Caco-2 (cell line): ENCODE data around the gene KIF5B. TPM values are rescaled to one million over a fixed set of nuclear protein-coding genes. Genes with fewer than 3 reads are reported as not detected.
"Not testable (repeated sequence)": the region's sequence is repeated elsewhere in the genome, so short reads cannot be mapped to it uniquely, and the experiment has no call there.

Experiments used
- BruUV-seq: library from RNA; stranded (reverse); fragments of 400-500 nt; replicated peaks from 2 replicates; lab custom pipeline; 2021; lab: Mats Ljungman, UMichigan
- CTCF ChIA-PET: fragments of 300-600 bp; sonication (Branson Sonifier 250); formaldehyde crosslinking; loops from one replicate; lab custom pipeline; 2022; ENCODE audit warnings: antibody characterized with exemption; lab: Charles Lee
- POLR2A ChIA-PET: fragments of 300-600 bp; sonication (Branson Sonifier 250); formaldehyde crosslinking; loops from one replicate; lab custom pipeline; 2022; ENCODE audit warnings: antibody characterized with exemption; lab: Charles Lee
- DNase-seq, 2 experiments: peaks; one replicate each; pipeline versions ENCODE4 v3.0.0 to v3.0.0-alpha.2; 2020 to 2022
- H3K27me3 ChIP-seq: replicated peaks from 2 replicates; pipeline ENCODE4 v1.6.0; 2011; ENCODE audit warnings: low read length; ENCODE audit not compliant: control insufficient read depth, insufficient read depth
- H3K36me3 ChIP-seq: 2 replicates; pipeline ENCODE4 v1.5.1; 2011; ENCODE audit warnings: low read length; ENCODE audit not compliant: control insufficient read depth, insufficient read depth
- H3K4me1 ChIP-seq: fragments of 250-450 bp; sonication (Bioruptor Pico); 2 replicates; pipeline ENCODE4 v1.5.1; 2020; ENCODE audit warnings: mild to moderate bottlenecking
- H3K4me3 ChIP-seq: 2 replicates; pipeline ENCODE4 v1.5.1; 2011; ENCODE audit warnings: low read depth, mild to moderate bottlenecking, control low read depth, low read length
- H3K9me3 ChIP-seq: fragments of 250-450 bp; sonication (Bioruptor Pico); 2 replicates; pipeline ENCODE4 v1.5.1; 2020; ENCODE audit warnings: mild to moderate bottlenecking, moderate library complexity
- H3K27ac Mint-ChIP-seq: one replicate; pipeline ENCODE4 v1.8.0; 2022; ENCODE audit warnings: mixed read lengths; ENCODE audit not compliant: unreplicated experiment
- H3K27me3 Mint-ChIP-seq: one replicate; pipeline ENCODE4 v1.8.0; 2022; ENCODE audit warnings: mixed read lengths; ENCODE audit not compliant: insufficient read depth, unreplicated experiment
- H3K36me3 Mint-ChIP-seq: one replicate; pipeline ENCODE4 v1.8.0; 2022; ENCODE audit warnings: mild to moderate bottlenecking, mixed read lengths; ENCODE audit not compliant: insufficient read depth, unreplicated experiment
- H3K4me1 Mint-ChIP-seq: one replicate; pipeline ENCODE4 v1.8.0; 2022; ENCODE audit warnings: low read depth, mixed read lengths; ENCODE audit not compliant: unreplicated experiment
- H3K4me3 Mint-ChIP-seq: one replicate; pipeline ENCODE4 v1.8.0; 2022; ENCODE audit warnings: mild to moderate bottlenecking, moderate library complexity, mixed read lengths; ENCODE audit not compliant: unreplicated experiment
- H3K9me3 Mint-ChIP-seq: one replicate; pipeline ENCODE4 v1.8.0; 2022; ENCODE audit warnings: mixed read lengths; ENCODE audit not compliant: unreplicated experiment
- CTCF ChIP-seq, 2 experiments: fragments of 200-600 bp in 1 of 2; IDR thresholded peaks; 1 replicate in 1 of 2; 2 replicates in 1 of 2; pipeline versions ENCODE4 v1.5.1 to v1.8.0; 2011 to 2022; ENCODE audit warnings: antibody characterized with exemption in 1 of 2, control low read depth in 1 of 2, inconsistent platforms in 1 of 2, low read depth in 1 of 2, low read length in 1 of 2, mild to moderate bottlenecking in 1 of 2, moderate library complexity in 1 of 2; ENCODE audit not compliant: insufficient read depth in 1 of 2, severe bottlenecking in 1 of 2, unreplicated experiment in 1 of 2
- intact Hi-C: fragments of 100-400 bp; cut with micrococcal nuclease; formaldehyde crosslinking; loops from one replicate; pipeline ENCODE4 v1.10.0; 2022; ENCODE audit not compliant: unreplicated experiment
- total RNA-seq: library from RNA; stranded (reverse); gene quantifications from 2 replicates; pipeline ENCODE4 v1.2.3, GENCODE V29; 2022

Gene KIF5B
- total RNA-seq, 1 experiment from 2014 or later, result 183 TPM

- H3K36me3 ChIP-seq, result no peaks in the 10 kb centered on the region
- POLR2A ChIA-PET, result no interaction called here
- TF ChIP-seq CTCF (IDR thresholded peaks at IDR 0.05; ENCODE audit: insufficient read depth in 1 of 2, low read depth in 1 of 2, low read length in 1 of 2, severe bottlenecking in 1 of 2, unreplicated experiment in 1 of 2), result no peak
- H3K9me3 Mint-ChIP-seq, result no peaks in the 10 kb centered on the region
- H3K36me3 Mint-ChIP-seq, result no peaks in the 10 kb centered on the region
- H3K4me1 ChIP-seq, result peaks cover 12% of the 10 kb centered on the region
- H3K27me3 Mint-ChIP-seq, result no peaks in the 10 kb centered on the region
- intact Hi-C loops, result no loop called here
- H3K4me1 Mint-ChIP-seq, result peaks cover 14% of the 10 kb centered on the region
- no peak overlapping the region for H3K4me3 Mint-ChIP-seq
- H3K4me3 ChIP-seq, result no peak overlapping the region
- no TSS peak for BruUV-seq
- no peak for DNase-seq
- no peaks in the 10 kb centered on the region for H3K27me3 ChIP-seq
- no peak overlapping the region for H3K27ac Mint-ChIP-seq
- H3K9me3 ChIP-seq, result no peaks in the 10 kb centered on the region
- CTCF ChIA-PET, result no interaction called here
These were observed 12.3 kb upstream of the KIF5B start for GRCh38 chr10:32068569-32068968.

GRCh38 chr10:32067931-32068330 is 11.7 kb upstream of the KIF5B start:
- intact Hi-C loops, POLR2A ChIA-PET, H3K9me3 Mint-ChIP-seq, H3K36me3 ChIP-seq, H3K27me3 Mint-ChIP-seq, H3K27ac Mint-ChIP-seq, H3K4me3 ChIP-seq, H3K36me3 Mint-ChIP-seq, H3K4me3 Mint-ChIP-seq, DNase-seq, CTCF ChIA-PET, BruUV-seq, H3K27me3 ChIP-seq, H3K9me3 ChIP-seq: not testable (repeated sequence)
- peaks cover 14% of the 10 kb centered on the region for H3K4me1 Mint-ChIP-seq
- peaks cover 12% of the 10 kb centered on the region for H3K4me1 ChIP-seq

- POLR2A ChIA-PET, result interaction anchor here (0.6 kb wide), 1 partner anchor 63 kb away, joined by 3 read pairs; no protein-coding TSS in a partner anchor
- BruUV-seq, result no TSS peak
- H3K36me3 ChIP-seq, result no peaks in the 10 kb centered on the region
- H3K4me3 ChIP-seq, result no peak overlapping the region
- CTCF ChIA-PET, result interaction anchor here (0.7 kb wide), 1 partner anchor 239 kb away, joined by 3 read pairs; no protein-coding TSS in a partner anchor
- TF ChIP-seq CTCF (IDR thresholded peaks at IDR 0.05; ENCODE audit: insufficient read depth in 1 of 2, low read depth in 1 of 2, low read length in 1 of 2, severe bottlenecking in 1 of 2, unreplicated experiment in 1 of 2), result no peak
- H3K9me3 ChIP-seq, result no peaks in the 10 kb centered on the region
- Mint-ChIP-seq H3K27me3 (no peaks in the 10 kb centered on the region), H3K4me3 (no peak overlapping the region), H3K36me3 (no peaks in the 10 kb centered on the region), H3K4me1 (no peaks in the 10 kb centered on the region), H3K27ac (no peak overlapping the region), H3K9me3 (no peaks in the 10 kb centered on the region)
- DNase-seq, result no peak
- H3K4me1 ChIP-seq, result peaks cover 5% of the 10 kb centered on the region; the same call in 1 of the 2 replicates
- intact Hi-C loops, result no loop called here
- H3K27me3 ChIP-seq, result no peaks in the 10 kb centered on the region
These were observed 9.6 kb upstream of the KIF5B start for GRCh38 chr10:32065856-32066255.

GRCh38 chr10:32061440-32061839 is 5.2 kb upstream of the KIF5B start:
- Mint-ChIP-seq H3K9me3 (no peaks in the 10 kb centered on the region), H3K4me1 (peaks cover 33% of the 10 kb centered on the region), H3K4me3 (no peak overlapping the region), H3K27ac (no peak overlapping the region), H3K36me3 (peaks cover 8% of the 10 kb centered on the region), H3K27me3 (no peaks in the 10 kb centered on the region)
- intact Hi-C loops, result no loop called here
- CTCF ChIA-PET, result no interaction called here
- DNase-seq, result no peak
- no peaks in the 10 kb centered on the region for H3K36me3 ChIP-seq
- H3K4me1 ChIP-seq, result peaks cover 38% of the 10 kb centered on the region
- BruUV-seq, result no TSS peak
- TF ChIP-seq CTCF (IDR thresholded peaks at IDR 0.05; ENCODE audit: insufficient read depth in 1 of 2, low read depth in 1 of 2, low read length in 1 of 2, severe bottlenecking in 1 of 2, unreplicated experiment in 1 of 2), result no peak
- POLR2A ChIA-PET, result no interaction called here
- no peak overlapping the region for H3K4me3 ChIP-seq
- no peaks in the 10 kb centered on the region for H3K9me3 ChIP-seq
- no peaks in the 10 kb centered on the region for H3K27me3 ChIP-seq
